ENCODE data around the gene DGCR2. TPM values are rescaled to one million over a fixed set of nuclear protein-coding genes. Genes with fewer than 3 reads are reported as not detected.

Gene DGCR2
- total and polyA plus RNA-seq, 2 experiments from 2014 or later = 18.5 to 83.0 TPM

DNA sequence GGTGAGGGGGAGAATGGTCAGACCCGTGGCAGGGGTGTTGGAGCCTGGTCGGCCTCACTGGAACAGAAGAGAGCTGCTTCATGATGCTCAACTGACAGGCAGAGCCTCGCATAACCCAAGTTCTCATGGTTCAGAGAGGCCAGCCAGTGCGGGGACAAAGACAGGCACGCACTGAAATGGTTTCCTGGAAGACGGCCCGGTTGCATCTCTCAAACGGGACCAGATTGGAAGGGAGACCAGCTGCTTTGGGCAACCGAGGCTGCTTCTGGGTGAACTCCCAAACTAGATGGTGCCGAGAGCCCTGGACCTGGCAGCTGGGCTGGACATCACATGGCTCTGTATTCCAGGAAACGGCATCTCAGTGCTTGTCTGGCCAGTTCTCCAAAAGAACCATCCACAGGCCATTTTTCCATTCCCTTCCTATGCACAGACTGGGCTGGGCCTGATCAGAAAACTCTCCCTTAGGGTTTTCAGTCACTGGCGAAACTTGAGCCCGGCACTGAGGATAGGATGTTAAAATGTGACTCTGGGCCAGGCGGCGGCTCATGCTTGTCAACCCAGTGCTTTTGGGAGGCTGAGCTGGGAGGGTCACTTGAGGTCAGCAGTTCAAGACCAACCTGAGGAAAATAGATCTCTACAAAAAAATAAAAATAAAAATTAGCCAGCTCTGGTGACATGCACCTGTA is 106.0 kb downstream of the DGCR2 start:
- no peak; the same call in 1 of the 3 replicates for ATAC-seq
- H2AFZ ChIP-seq = no peak overlapping the region
- no peak for TF ChIP-seq ZNF331 (CRISPR knock-in tag; IDR thresholded peaks at IDR 0.05; ENCODE audit: low read depth)
- no peak for TF ChIP-seq CREB1 (CRISPR knock-in tag; IDR thresholded peaks at IDR 0.05; ENCODE audit: low read depth)
- TF ChIP-seq EZH2 (IDR thresholded peaks at IDR 0.05; ENCODE audit: low read depth, unreplicated experiment) = no peak
- TF ChIP-seq, protein P1, sequence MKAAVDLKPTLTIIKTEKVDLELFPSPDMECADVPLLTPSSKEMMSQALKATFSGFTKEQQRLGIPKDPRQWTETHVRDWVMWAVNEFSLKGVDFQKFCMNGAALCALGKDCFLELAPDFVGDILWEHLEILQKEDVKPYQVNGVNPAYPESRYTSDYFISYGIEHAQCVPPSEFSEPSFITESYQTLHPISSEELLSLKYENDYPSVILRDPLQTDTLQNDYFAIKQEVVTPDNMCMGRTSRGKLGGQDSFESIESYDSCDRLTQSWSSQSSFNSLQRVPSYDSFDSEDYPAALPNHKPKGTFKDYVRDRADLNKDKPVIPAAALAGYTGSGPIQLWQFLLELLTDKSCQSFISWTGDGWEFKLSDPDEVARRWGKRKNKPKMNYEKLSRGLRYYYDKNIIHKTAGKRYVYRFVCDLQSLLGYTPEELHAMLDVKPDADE (IDR thresholded peaks at IDR 0.05) = no peak
- no peak for TF ChIP-seq POLR2AphosphoS5 (IDR thresholded peaks at IDR 0.05; ENCODE audit: low read depth)
- no peak for TF ChIP-seq EZH2phosphoT487 (IDR thresholded peaks at IDR 0.05; ENCODE audit: unreplicated experiment)
- TF ChIP-seq JUNB (IDR thresholded peaks at IDR 0.05; ENCODE audit: unreplicated experiment) = no peak
- no peak for TF ChIP-seq REST (IDR thresholded peaks at IDR 0.05; ENCODE audit: unreplicated experiment)
- H3K36me3 ChIP-seq (ENCODE audit: insufficient read depth) = no peaks in the 10 kb centered on the region
- no peaks in the 10 kb centered on the region for H3F3A ChIP-seq (replicated peaks; ENCODE audit: low read depth)
- H3K4me3 Mint-ChIP-seq = no peak overlapping the region
- no peaks in the 10 kb centered on the region for H3K9me2 ChIP-seq (ENCODE audit: insufficient read depth)
- no peaks in the 10 kb centered on the region for H3K9me3 Mint-ChIP-seq
- H3K27me3 Mint-ChIP-seq (ENCODE audit: insufficient read depth, low read depth, poor library complexity) = peaks cover 4% of the 10 kb centered on the region
- no peak overlapping the region for H3K4me2 ChIP-seq
- H3K4me3 ChIP-seq = no peak overlapping the region
- no peaks in the 10 kb centered on the region for H4K20me1 ChIP-seq (replicated peaks; ENCODE audit: insufficient read depth)
- no peaks in the 10 kb centered on the region for H3K27me3 ChIP-seq (ENCODE audit: insufficient read depth)
- no peaks in the 10 kb centered on the region for H3K36me3 Mint-ChIP-seq (ENCODE audit: low read depth)
- no peak overlapping the region for H3K27ac Mint-ChIP-seq
- H3K4me1 Mint-ChIP-seq = peaks cover 3% of the 10 kb centered on the region; the same call in 2 of the 3 replicates
- no peaks in the 10 kb centered on the region for H3K4me1 ChIP-seq (ENCODE audit: insufficient read depth)
- no peaks in the 10 kb centered on the region for H3K79me2 ChIP-seq (replicated peaks; ENCODE audit: insufficient read depth)
- DNase-seq (ENCODE audit: low spot score) = no peak
- H3K27ac ChIP-seq (ENCODE audit: low read depth) = no peak overlapping the region

GRCh38 chr22:19014886-19015285 is 107.3 kb downstream of the DGCR2 start:
- Mint-ChIP-seq H3K9me3 (no peaks in the 10 kb centered on the region), H3K4me3 (no peak overlapping the region), H3K27me3 (ENCODE audit: insufficient read depth, low read depth, poor library complexity) (peaks cover 8% of the 10 kb centered on the region), H3K4me1 (peaks cover 6% of the 10 kb centered on the region; the same call in 2 of the 3 replicates), H3K36me3 (ENCODE audit: low read depth) (no peaks in the 10 kb centered on the region), H3K27ac (no peak overlapping the region)
- Histone ChIP-seq H3K9me2 (ENCODE audit: insufficient read depth) (no peaks in the 10 kb centered on the region), H4K20me1 (replicated peaks; ENCODE audit: insufficient read depth) (no peaks in the 10 kb centered on the region), H3F3A (replicated peaks; ENCODE audit: low read depth) (no peaks in the 10 kb centered on the region), H3K36me3 (ENCODE audit: insufficient read depth) (no peaks in the 10 kb centered on the region), H3K4me3 (no peak overlapping the region), H3K4me1 (ENCODE audit: insufficient read depth) (no peaks in the 10 kb centered on the region), H3K27ac (ENCODE audit: low read depth) (no peak overlapping the region), H2AFZ (no peak overlapping the region), H3K27me3 (ENCODE audit: insufficient read depth) (no peaks in the 10 kb centered on the region), H3K79me2 (replicated peaks; ENCODE audit: insufficient read depth) (no peaks in the 10 kb centered on the region), H3K4me2 (no peak overlapping the region)
- DNase-seq (ENCODE audit: low spot score) (no peak), ATAC-seq (no peak)
- TF ChIP-seq, protein P2, sequence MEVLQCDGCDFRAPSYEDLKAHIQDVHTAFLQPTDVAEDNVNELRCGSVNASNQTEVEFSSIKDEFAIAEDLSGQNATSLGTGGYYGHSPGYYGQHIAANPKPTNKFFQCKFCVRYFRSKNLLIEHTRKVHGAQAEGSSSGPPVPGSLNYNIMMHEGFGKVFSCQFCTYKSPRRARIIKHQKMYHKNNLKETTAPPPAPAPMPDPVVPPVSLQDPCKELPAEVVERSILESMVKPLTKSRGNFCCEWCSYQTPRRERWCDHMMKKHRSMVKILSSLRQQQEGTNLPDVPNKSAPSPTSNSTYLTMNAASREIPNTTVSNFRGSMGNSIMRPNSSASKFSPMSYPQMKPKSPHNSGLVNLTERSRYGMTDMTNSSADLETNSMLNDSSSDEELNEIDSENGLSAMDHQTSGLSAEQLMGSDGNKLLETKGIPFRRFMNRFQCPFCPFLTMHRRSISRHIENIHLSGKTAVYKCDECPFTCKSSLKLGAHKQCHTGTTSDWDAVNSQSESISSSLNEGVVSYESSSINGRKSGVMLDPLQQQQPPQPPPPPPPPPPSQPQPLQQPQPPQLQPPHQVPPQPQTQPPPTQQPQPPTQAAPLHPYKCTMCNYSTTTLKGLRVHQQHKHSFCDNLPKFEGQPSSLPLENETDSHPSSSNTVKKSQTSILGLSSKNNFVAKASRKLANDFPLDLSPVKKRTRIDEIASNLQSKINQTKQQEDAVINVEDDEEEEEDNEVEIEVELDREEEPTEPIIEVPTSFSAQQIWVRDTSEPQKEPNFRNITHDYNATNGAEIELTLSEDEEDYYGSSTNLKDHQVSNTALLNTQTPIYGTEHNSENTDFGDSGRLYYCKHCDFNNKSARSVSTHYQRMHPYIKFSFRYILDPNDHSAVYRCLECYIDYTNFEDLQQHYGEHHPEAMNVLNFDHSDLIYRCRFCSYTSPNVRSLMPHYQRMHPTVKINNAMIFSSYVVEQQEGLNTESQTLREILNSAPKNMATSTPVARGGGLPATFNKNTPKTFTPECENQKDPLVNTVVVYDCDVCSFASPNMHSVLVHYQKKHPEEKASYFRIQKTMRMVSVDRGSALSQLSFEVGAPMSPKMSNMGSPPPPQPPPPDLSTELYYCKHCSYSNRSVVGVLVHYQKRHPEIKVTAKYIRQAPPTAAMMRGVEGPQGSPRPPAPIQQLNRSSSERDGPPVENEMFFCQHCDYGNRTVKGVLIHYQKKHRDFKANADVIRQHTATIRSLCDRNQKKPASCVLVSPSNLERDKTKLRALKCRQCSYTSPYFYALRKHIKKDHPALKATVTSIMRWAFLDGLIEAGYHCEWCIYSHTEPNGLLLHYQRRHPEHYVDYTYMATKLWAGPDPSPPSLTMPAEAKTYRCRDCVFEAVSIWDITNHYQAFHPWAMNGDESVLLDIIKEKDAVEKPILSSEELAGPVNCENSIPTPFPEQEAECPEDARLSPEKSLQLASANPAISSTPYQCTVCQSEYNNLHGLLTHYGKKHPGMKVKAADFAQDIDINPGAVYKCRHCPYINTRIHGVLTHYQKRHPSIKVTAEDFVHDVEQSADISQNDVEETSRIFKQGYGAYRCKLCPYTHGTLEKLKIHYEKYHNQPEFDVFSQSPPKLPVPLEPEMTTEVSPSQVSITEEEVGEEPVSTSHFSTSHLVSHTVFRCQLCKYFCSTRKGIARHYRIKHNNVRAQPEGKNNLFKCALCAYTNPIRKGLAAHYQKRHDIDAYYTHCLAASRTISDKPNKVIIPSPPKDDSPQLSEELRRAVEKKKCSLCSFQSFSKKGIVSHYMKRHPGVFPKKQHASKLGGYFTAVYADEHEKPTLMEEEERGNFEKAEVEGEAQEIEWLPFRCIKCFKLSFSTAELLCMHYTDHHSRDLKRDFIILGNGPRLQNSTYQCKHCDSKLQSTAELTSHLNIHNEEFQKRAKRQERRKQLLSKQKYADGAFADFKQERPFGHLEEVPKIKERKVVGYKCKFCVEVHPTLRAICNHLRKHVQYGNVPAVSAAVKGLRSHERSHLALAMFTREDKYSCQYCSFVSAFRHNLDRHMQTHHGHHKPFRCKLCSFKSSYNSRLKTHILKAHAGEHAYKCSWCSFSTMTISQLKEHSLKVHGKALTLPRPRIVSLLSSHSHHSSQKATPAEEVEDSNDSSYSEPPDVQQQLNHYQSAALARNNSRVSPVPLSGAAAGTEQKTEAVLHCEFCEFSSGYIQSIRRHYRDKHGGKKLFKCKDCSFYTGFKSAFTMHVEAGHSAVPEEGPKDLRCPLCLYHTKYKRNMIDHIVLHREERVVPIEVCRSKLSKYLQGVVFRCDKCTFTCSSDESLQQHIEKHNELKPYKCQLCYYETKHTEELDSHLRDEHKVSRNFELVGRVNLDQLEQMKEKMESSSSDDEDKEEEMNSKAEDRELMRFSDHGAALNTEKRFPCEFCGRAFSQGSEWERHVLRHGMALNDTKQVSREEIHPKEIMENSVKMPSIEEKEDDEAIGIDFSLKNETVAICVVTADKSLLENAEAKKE (CRISPR knock-in tag; IDR thresholded peaks at IDR 0.05) = no peak
- no peak for TF ChIP-seq ZNF114 (CRISPR knock-in tag; IDR thresholded peaks at IDR 0.05)

All from GM23338 (cell line).